ENCODE measurements around the gene AFAP1. TPM values are rescaled to one million over a fixed set of nuclear protein-coding genes. Genes with fewer than 3 reads are reported as not detected.

AFAP1 gene
- total RNA-seq, 1 experiment from 2014 or later = 22.5 TPM

DNA sequence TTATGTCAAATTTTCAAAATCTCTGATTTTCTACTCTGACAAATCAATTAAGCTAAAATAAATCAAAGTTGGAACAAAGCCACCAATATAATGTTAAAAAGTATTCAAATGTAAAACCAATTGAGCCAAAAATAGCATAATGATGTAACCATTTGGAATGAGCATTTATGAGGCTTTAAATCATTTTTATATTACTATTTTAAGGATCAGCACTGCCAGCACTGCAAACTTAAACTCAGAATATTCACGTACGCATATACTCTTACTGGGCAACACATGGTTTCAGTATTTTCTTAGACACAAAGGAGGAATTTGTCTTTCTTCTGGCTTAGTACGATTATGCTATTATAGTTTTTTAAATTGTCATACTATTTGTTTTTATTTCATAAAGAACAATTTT is 52.2 kb downstream of the AFAP1 start:
- Mint-ChIP-seq H3K4me3 (ENCODE audit: unreplicated experiment) (no peak overlapping the region), H3K9me3 (ENCODE audit: unreplicated experiment) (no peaks in the 10 kb centered on the region), H3K36me3 (ENCODE audit: insufficient read depth, unreplicated experiment) (peaks cover 9% of the 10 kb centered on the region), H3K27me3 (ENCODE audit: insufficient read depth, unreplicated experiment) (no peaks in the 10 kb centered on the region), H3K4me1 (ENCODE audit: insufficient read depth, unreplicated experiment) (peaks cover 19% of the 10 kb centered on the region), H3K27ac (ENCODE audit: low read depth, unreplicated experiment) (no peak overlapping the region)
- ChIA-PET CTCF (no interaction called here), POLR2A (no interaction called here)
- TF ChIP-seq, protein P1, sequence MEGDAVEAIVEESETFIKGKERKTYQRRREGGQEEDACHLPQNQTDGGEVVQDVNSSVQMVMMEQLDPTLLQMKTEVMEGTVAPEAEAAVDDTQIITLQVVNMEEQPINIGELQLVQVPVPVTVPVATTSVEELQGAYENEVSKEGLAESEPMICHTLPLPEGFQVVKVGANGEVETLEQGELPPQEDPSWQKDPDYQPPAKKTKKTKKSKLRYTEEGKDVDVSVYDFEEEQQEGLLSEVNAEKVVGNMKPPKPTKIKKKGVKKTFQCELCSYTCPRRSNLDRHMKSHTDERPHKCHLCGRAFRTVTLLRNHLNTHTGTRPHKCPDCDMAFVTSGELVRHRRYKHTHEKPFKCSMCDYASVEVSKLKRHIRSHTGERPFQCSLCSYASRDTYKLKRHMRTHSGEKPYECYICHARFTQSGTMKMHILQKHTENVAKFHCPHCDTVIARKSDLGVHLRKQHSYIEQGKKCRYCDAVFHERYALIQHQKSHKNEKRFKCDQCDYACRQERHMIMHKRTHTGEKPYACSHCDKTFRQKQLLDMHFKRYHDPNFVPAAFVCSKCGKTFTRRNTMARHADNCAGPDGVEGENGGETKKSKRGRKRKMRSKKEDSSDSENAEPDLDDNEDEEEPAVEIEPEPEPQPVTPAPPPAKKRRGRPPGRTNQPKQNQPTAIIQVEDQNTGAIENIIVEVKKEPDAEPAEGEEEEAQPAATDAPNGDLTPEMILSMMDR (IDR thresholded peaks at IDR 0.05; ENCODE audit: unreplicated experiment) = no peak
- intact Hi-C loops (cut with micrococcal nuclease) = no loop called here
- BruUV-seq (replicated peaks) = no TSS peak
- DNase-seq (ENCODE audit: unreplicated experiment) = no peak

DNA sequence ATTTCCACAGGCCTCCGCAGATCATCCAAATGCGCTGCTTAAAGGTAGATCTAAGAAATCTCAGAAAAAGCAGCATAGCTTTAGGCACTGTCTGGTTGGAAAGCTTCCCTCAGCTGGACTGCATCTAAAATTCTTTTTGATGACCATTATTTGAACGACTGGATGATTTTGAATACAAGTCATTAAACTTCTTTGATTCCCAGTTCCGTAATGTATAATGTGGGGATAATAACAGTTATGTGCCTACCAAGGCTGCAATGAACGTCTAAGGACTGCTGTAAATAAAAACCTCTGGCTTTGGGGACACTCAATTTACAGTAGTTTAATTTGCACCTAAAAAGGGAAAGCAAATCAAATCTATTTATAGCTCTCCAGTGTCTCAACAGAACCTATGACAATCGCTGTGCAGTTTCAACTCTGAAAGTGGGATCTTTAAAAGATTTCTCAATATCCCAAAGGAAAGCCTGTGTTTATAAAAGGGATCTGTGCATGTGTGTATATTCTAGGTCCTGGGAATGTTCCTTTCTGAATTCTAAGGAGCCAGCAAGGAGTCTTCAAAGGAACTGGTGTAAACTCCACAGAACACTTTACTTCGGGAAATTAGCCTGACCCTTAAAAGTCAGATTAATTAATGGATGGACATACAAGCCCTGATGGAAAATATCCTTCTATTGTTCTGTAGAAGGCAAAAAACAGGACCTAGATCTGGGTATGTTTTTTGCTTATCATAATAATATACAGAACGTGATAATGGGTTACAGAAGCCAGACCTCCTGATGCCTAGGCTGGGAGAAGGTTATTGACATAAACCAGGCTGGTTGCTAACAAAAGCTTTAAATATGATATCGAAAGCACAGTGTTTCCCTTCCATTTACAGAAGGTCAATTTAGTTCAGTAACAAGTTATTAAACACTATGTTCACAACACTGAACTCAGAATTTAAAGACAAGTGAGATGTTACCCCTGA is 53.4 kb downstream of the AFAP1 start:
- Mint-ChIP-seq H3K27ac (ENCODE audit: low read depth, unreplicated experiment) (no peak overlapping the region), H3K27me3 (ENCODE audit: insufficient read depth, unreplicated experiment) (no peaks in the 10 kb centered on the region), H3K4me3 (ENCODE audit: unreplicated experiment) (no peak overlapping the region), H3K9me3 (ENCODE audit: unreplicated experiment) (no peaks in the 10 kb centered on the region), H3K4me1 (ENCODE audit: insufficient read depth, unreplicated experiment) (peaks cover 14% of the 10 kb centered on the region), H3K36me3 (ENCODE audit: insufficient read depth, unreplicated experiment) (peaks cover 9% of the 10 kb centered on the region)
- no TSS peak for BruUV-seq (replicated peaks)
- intact Hi-C loops (cut with micrococcal nuclease) = no loop called here
- POLR2A ChIA-PET = interaction anchor here (0.5 to 1.6 kb wide), 4 partner anchors 10 to 45 kb away, joined by 3 to 6 read pairs (median 4); no protein-coding TSS in a partner anchor
- CTCF ChIA-PET = interaction anchor here (0.5 to 0.7 kb wide), 2 partner anchors 9 to 29 kb away, joined by 3 read pairs; no protein-coding TSS in a partner anchor
- no peak for DNase-seq (ENCODE audit: unreplicated experiment)
- TF ChIP-seq, protein P1 (IDR thresholded peaks at IDR 0.05; ENCODE audit: unreplicated experiment) = no peak

DNA sequence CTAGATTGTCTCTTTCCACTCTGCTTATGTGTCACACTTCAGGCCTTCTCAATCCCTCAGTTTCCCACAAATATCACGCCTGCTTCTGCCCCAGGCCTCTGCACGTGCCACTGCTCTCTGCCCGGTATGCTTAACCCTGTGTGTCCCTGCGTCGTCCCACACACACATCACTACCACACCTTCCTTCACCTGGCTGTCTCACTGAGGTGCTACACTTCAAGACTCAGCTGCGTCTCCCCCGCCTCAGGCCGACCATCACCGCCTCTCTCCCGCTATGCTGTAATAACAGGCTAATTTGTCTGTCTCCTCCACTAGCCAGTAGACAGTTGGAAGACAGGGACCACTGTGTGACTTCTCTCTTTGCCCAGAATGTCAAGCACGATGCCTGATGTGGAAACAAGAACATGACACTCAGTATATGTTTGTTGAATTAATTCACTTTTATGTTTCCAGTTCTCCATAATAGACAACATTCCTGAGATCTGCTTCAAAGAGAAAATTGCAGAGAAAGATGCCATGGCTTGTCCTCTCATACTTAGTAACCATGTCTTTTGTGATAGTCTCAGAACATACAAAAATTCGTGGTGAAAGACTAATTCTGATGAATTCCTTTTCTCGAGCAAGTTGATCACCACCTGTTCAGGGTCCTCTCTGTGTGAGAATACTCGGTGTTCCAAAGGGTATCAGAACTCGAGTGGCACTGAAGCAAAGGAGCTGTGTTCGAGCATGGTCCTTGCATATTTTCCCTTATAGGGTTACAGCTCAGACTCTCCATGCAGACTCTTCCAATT is 54.2 kb downstream of the AFAP1 start:
- BruUV-seq (replicated peaks) = no TSS peak
- no peak overlapping the region for H3K4me3 Mint-ChIP-seq (ENCODE audit: unreplicated experiment)
- H3K4me1 Mint-ChIP-seq (ENCODE audit: insufficient read depth, unreplicated experiment) = peaks cover 13% of the 10 kb centered on the region
- H3K27me3 Mint-ChIP-seq (ENCODE audit: insufficient read depth, unreplicated experiment) = no peaks in the 10 kb centered on the region
- POLR2A ChIA-PET = interaction anchor here (0.5 to 1.6 kb wide), 3 partner anchors 9 to 24 kb away, joined by 3 to 6 read pairs (median 5); no protein-coding TSS in a partner anchor
- no peaks in the 10 kb centered on the region for H3K9me3 Mint-ChIP-seq (ENCODE audit: unreplicated experiment)
- intact Hi-C loops (cut with micrococcal nuclease) = no loop called here
- H3K36me3 Mint-ChIP-seq (ENCODE audit: insufficient read depth, unreplicated experiment) = peaks cover 9% of the 10 kb centered on the region
- TF ChIP-seq, protein P1 (IDR thresholded peaks at IDR 0.05; ENCODE audit: unreplicated experiment) = no peak
- H3K27ac Mint-ChIP-seq (ENCODE audit: low read depth, unreplicated experiment) = no peak overlapping the region
- DNase-seq (ENCODE audit: unreplicated experiment) = no peak
- CTCF ChIA-PET = interaction anchor here (0.7 kb wide), 1 partner anchor 30 kb away, joined by 3 read pairs; no protein-coding TSS in a partner anchor

DNA sequence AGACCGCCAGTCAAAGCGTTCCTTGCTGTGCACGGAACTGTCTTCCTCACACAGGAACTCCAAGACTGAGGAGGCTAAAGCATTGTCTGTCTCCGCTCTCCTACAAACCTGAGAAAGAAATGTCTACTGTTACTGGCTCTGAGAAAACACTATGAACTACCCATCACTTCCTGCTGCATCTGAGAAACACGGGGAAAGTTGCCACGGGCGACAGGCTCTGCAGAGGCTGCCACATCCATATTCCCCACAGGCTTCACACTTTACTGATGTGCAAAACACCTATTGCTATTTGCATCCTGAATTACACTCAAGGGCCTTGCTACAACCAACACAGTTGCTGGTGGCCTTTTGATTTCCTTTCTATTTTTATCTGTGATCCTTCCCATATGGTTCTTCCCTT is 59.0 kb downstream of the AFAP1 start:
- intact Hi-C loops (cut with micrococcal nuclease) = no loop called here
- Mint-ChIP-seq H3K4me1 (ENCODE audit: insufficient read depth, unreplicated experiment) (peaks cover 19% of the 10 kb centered on the region), H3K4me3 (ENCODE audit: unreplicated experiment) (no peak overlapping the region), H3K27ac (ENCODE audit: low read depth, unreplicated experiment) (no peak overlapping the region), H3K9me3 (ENCODE audit: unreplicated experiment) (no peaks in the 10 kb centered on the region), H3K36me3 (ENCODE audit: insufficient read depth, unreplicated experiment) (peaks cover 9% of the 10 kb centered on the region), H3K27me3 (ENCODE audit: insufficient read depth, unreplicated experiment) (no peaks in the 10 kb centered on the region)
- no TSS peak for BruUV-seq (replicated peaks)
- no peak for DNase-seq (ENCODE audit: unreplicated experiment)
- ChIA-PET CTCF (no interaction called here), POLR2A (no interaction called here)
- TF ChIP-seq, protein P1 (IDR thresholded peaks at IDR 0.05; ENCODE audit: unreplicated experiment) = no peak

Measured in MCF 10A (cell line).